HepG2 (cell line): ENCODE measurements around the gene OLFM3. TPM values are rescaled to one million over a fixed set of nuclear protein-coding genes. Genes with fewer than 3 reads are reported as not detected.

Experiments used
- ATAC-seq: fragments of 200-7000 bp; cut with Tn5 transposase; 3 replicates; pipeline ENCODE4 v1.9.1; 2020; ENCODE audit warnings: mild to moderate bottlenecking, moderate library complexity
- BruUV-seq: library from RNA; stranded (reverse); fragments of 400-500 nt; replicated peaks from 2 replicates; lab custom pipeline; 2021; lab: Mats Ljungman, UMichigan
- CTCF ChIA-PET: fragments of 300-600 bp; formaldehyde crosslinking; extraction: SDS; loops from one replicate; lab custom pipeline; 2021; ENCODE audit warnings: low total read pairs, inconsistent platforms, low intra/inter-chr PET ratio; lab: Yijun Ruan, JAX
- POLR2A ChIA-PET: fragments of 350-600 bp; sonication (Branson Sonifier 250); formaldehyde crosslinking; loops from one replicate; lab custom pipeline; 2020; ENCODE audit warnings: antibody characterized with exemption, inconsistent platforms; lab: Yijun Ruan, JAX
- DNase-seq: peaks from one replicate; pipeline ENCODE4 v3.0.0-alpha.2; 2015; ENCODE audit warnings: low spot score
- FAIRE-seq: peaks from 3 replicates; lab custom pipeline; 2011; peaks lifted over from hg19 to GRCh38; lab: Jason Lieb, UNC
- H2AFZ ChIP-seq: one replicate; pipeline ENCODE4 v1.6.1; 2011; ENCODE audit warnings: low read length, inconsistent platforms
- H3K27ac ChIP-seq: fragments of 300-600 bp; 3 replicates; pipeline ENCODE4 v1.8.0; 2011; ENCODE audit warnings: mixed run types, mild to moderate bottlenecking, mixed read lengths, low read length, inconsistent platforms; ENCODE audit not compliant: insufficient read depth; ENCODE audit errors: extremely low read length
- H3K27me3 ChIP-seq, 2 experiments: fragments of 200-600 bp in 1 of 2; 2 replicates in 1 of 2; 3 replicates in 1 of 2; pipeline versions ENCODE4 v1.6.0 to v1.8.0; 2011; ENCODE audit warnings: low read length in 2 of 2, mild to moderate bottlenecking in 2 of 2, moderate library complexity in 2 of 2, inconsistent platforms in 1 of 2; ENCODE audit not compliant: insufficient read depth in 2 of 2, control insufficient read depth in 1 of 2
- H3K36me3 ChIP-seq, 2 experiments: fragments of 200-600 bp in 1 of 2; replicated peaks in 1 of 2; 2 replicates in 1 of 2; 3 replicates in 1 of 2; pipeline versions ENCODE4 v1.5.1 to v1.8.0; 2011; ENCODE audit warnings: low read length in 2 of 2, inconsistent platforms in 1 of 2; ENCODE audit not compliant: insufficient read depth in 2 of 2, control insufficient read depth in 1 of 2
- H3K4me1 ChIP-seq: 2 replicates; pipeline ENCODE4 v1.5.1; 2012; ENCODE audit warnings: low read length, inconsistent platforms; ENCODE audit not compliant: insufficient read depth
- H3K4me2 ChIP-seq: 2 replicates; pipeline ENCODE4 v1.6.0; 2011; ENCODE audit warnings: low read depth, low read length, inconsistent platforms
- H3K4me3 ChIP-seq, 3 experiments: fragments of 200-600 bp in 1 of 3; sonication (generic), shearing (Covaris generic) in 1 of 3; replicated peaks in 1 of 3; 2 replicates each; pipeline ENCODE4 v1.5.1; 2011 to 2016; ENCODE audit warnings: low read length in 3 of 3, inconsistent platforms in 2 of 3, low read depth in 2 of 3, mild to moderate bottlenecking in 2 of 3, control low read depth in 1 of 3, mixed read lengths in 1 of 3; ENCODE audit not compliant: insufficient read depth in 1 of 3
- H3K79me2 ChIP-seq: one replicate; pipeline ENCODE4 v1.6.1; 2011; ENCODE audit warnings: low read length, inconsistent platforms; ENCODE audit not compliant: insufficient read depth
- H3K9ac ChIP-seq: 2 replicates; pipeline ENCODE4 v1.6.0; 2011; ENCODE audit warnings: mild to moderate bottlenecking, low read depth, low read length, inconsistent platforms; ENCODE audit not compliant: insufficient read depth
- H3K9me3 ChIP-seq: 2 replicates; pipeline ENCODE4 v1.5.1; 2012; ENCODE audit warnings: mild to moderate bottlenecking, low read length
- H4K20me1 ChIP-seq: 2 replicates; pipeline ENCODE4 v1.6.0; 2011; ENCODE audit warnings: inconsistent platforms, mild to moderate bottlenecking, low read length, moderate library complexity; ENCODE audit not compliant: insufficient read depth
- ARNTL ChIP-seq: sonication (generic); formaldehyde crosslinking; IDR thresholded peaks from 2 replicates; pipeline ENCODE4 v1.4.0; 2020; ENCODE audit warnings: mild to moderate bottlenecking, missing genetic modification reagents
- HDAC2 ChIP-seq: sonication (generic); formaldehyde crosslinking; IDR thresholded peaks from 2 replicates; pipeline ENCODE4 v1.4.0; 2020; ENCODE audit warnings: missing genetic modification reagents
- HIVEP1 ChIP-seq: sonication (generic); formaldehyde crosslinking; IDR thresholded peaks from 2 replicates; pipeline ENCODE4 v1.4.0; 2020; ENCODE audit warnings: mild to moderate bottlenecking, missing genetic modification reagents
- NR2F1 ChIP-seq, 2 experiments: fragments of 450-650 bp in 1 of 2; formaldehyde crosslinking in 1 of 2; IDR thresholded peaks; 2 replicates each; pipeline versions ENCODE4 v1.5.0 to v1.6.1; 2016 to 2020; ENCODE audit warnings: mild to moderate bottlenecking in 1 of 2, missing compliant biosample characterization in 1 of 2, missing genetic modification reagents in 1 of 2, moderate library complexity in 1 of 2
- PPARG ChIP-seq: conservative IDR thresholded peaks from 2 replicates; pipeline ENCODE4 v1.6.1; 2016; ENCODE audit warnings: missing biosample characterization, missing genetic modification reagents
- RBM22 ChIP-seq: fragments of 200-400 bp; formaldehyde crosslinking; optimal IDR thresholded peaks from 2 replicates; pipeline ENCODE3; 2017; ENCODE audit warnings: mild to moderate bottlenecking, low read length, moderate library complexity
- RELA ChIP-seq: sonication (generic); formaldehyde crosslinking; IDR thresholded peaks from 2 replicates; pipeline ENCODE4 v1.4.0; 2020; ENCODE audit warnings: missing genetic modification reagents
- ZNF724P ChIP-seq: sonication (generic); formaldehyde crosslinking; IDR thresholded peaks from 2 replicates; pipeline ENCODE4 v1.8.0; 2022; ENCODE audit warnings: missing genetic modification reagents, borderline replicate concordance
- ZNF788 ChIP-seq: sonication (generic); formaldehyde crosslinking; IDR thresholded peaks from 2 replicates; pipeline ENCODE4 v1.5.0; 2020; ENCODE audit warnings: mild to moderate bottlenecking, missing genetic modification reagents, borderline replicate concordance
- WGBS: methylation state at CpG from one replicate; pipeline ENCODE4 v1.1.6; 2017; ENCODE audit warnings: low lambda C conversion rate; 5-methylcytosine and 5-hydroxymethylcytosine counted together
- in situ Hi-C: cut with HindIII; loops from 2 replicates; pipeline ENCODE4 v1.10.0; 2017; ENCODE audit warnings: low pct_unique_long_range_greater_than_20kb; ENCODE audit not compliant: extremely low pct_ligation_motif_present
- intact Hi-C: fragments of 100-400 bp; cut with micrococcal nuclease; formaldehyde crosslinking; loops from one replicate; pipeline ENCODE4 v1.10.0; 2022; ENCODE audit not compliant: unreplicated experiment
- polyA plus RNA-seq, 8 experiments: library from polyadenylated mRNA; depleted of rRNA in 3 of 8; stranded (reverse) in 7 of 8; unstranded in 1 of 8; fragments of >200 nt; fragmentation: Illumina TruSeq in 4 of 8; extraction: Trizol in 4 of 8; gene quantifications; 2 replicates each; pipeline versions ENCODE4 v1.2.1 to v1.2.3, GENCODE V29; 2011 to 2016; ENCODE audit warnings: low read depth in 4 of 8, missing spikeins in 1 of 8, mixed read lengths in 1 of 8; ENCODE audit not compliant: insufficient read depth in 1 of 8
- total RNA-seq, 5 experiments: library from RNA; depleted of rRNA; stranded (reverse); fragments of >200 nt; fragmentation: Illumina TruSeq; extraction: Trizol; gene quantifications; 2 replicates each; pipeline ENCODE4 v1.2.3, GENCODE V29; 2016; ENCODE audit warnings: low read depth in 1 of 5
- TF ChIP-seq, protein P1 (sequence below): sonication (generic); formaldehyde crosslinking; IDR thresholded peaks from 2 replicates; pipeline ENCODE4 v1.9.0; 2022; ENCODE audit warnings: missing genetic modification reagents, mild to moderate bottlenecking, borderline replicate concordance
- TF ChIP-seq, protein P2 (sequence below): IDR thresholded peaks from 2 replicates; pipeline ENCODE4 v1.6.1; 2016
- TF ChIP-seq, protein P3 (sequence below): sonication (generic); formaldehyde crosslinking; IDR thresholded peaks from 2 replicates; pipeline ENCODE4 v1.8.0; 2022; ENCODE audit warnings: missing genetic modification reagents, mild to moderate bottlenecking, moderate library complexity, borderline replicate concordance

OLFM3 gene
- total and polyA plus RNA-seq, 2 of the 13 experiments (the other 11 are each of a cell fraction or from before 2014, with no cell fraction given) = not detected

DNA sequence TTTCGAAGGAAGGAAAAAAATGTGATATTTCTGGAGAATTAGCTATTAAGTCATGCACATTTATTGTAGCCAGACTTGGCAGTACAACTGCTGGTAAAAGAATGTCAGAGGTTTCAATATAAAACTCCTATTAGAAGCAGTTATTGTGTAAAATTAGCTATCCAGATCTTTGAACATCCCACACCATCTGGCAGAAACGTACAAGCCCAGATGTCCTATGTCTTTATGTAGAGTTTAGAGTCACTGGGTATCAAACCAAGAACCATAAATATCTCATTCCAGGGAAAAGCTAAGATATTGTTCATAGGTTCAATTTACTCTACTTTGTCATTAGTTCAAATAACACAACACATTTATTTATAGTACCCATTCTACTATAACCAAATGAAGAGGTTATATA, 31.4 kb downstream of the OLFM3 start:
- ATAC-seq = no peak
- CTCF ChIA-PET = no interaction called here
- no peak overlapping the region for H2AFZ ChIP-seq

More for the DNA sequence above, 31.4 kb downstream of the OLFM3 start:
- FAIRE-seq (no peak), DNase-seq (no peak)
- intact Hi-C loops = no loop called here
- H3K9me3 ChIP-seq = no peaks in the 10 kb centered on the region
- no peak overlapping the region for H3K4me3 ChIP-seq
- H3K79me2 ChIP-seq = no peaks in the 10 kb centered on the region
- H3K9ac ChIP-seq = no peak overlapping the region
- POLR2A ChIA-PET = no interaction called here
- TF ChIP-seq HDAC2 (CRISPR knock-in tag) = no peak
- TF ChIP-seq, protein P1, sequence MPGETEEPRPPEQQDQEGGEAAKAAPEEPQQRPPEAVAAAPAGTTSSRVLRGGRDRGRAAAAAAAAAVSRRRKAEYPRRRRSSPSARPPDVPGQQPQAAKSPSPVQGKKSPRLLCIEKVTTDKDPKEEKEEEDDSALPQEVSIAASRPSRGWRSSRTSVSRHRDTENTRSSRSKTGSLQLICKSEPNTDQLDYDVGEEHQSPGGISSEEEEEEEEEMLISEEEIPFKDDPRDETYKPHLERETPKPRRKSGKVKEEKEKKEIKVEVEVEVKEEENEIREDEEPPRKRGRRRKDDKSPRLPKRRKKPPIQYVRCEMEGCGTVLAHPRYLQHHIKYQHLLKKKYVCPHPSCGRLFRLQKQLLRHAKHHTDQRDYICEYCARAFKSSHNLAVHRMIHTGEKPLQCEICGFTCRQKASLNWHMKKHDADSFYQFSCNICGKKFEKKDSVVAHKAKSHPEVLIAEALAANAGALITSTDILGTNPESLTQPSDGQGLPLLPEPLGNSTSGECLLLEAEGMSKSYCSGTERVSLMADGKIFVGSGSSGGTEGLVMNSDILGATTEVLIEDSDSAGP (CRISPR knock-in tag) = no peak
- TF ChIP-seq ZNF724P (CRISPR knock-in tag) = no peak
- no peak for TF ChIP-seq PPARG (CRISPR knock-in tag)
- no peak for TF ChIP-seq NR2F1 (CRISPR knock-in tag; IDR thresholded peaks at IDR 0.05)
- TF ChIP-seq ZNF788 (CRISPR knock-in tag) = no peak
- TF ChIP-seq RELA (CRISPR knock-in tag) = no peak
- no peak for TF ChIP-seq RBM22
- no peak for TF ChIP-seq HIVEP1 (CRISPR knock-in tag)
- TF ChIP-seq, protein P2, sequence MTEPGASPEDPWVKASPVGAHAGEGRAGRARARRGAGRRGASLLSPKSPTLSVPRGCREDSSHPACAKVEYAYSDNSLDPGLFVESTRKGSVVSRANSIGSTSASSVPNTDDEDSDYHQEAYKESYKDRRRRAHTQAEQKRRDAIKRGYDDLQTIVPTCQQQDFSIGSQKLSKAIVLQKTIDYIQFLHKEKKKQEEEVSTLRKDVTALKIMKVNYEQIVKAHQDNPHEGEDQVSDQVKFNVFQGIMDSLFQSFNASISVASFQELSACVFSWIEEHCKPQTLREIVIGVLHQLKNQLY (CRISPR knock-in tag) = no peak
- TF ChIP-seq, protein P3, sequence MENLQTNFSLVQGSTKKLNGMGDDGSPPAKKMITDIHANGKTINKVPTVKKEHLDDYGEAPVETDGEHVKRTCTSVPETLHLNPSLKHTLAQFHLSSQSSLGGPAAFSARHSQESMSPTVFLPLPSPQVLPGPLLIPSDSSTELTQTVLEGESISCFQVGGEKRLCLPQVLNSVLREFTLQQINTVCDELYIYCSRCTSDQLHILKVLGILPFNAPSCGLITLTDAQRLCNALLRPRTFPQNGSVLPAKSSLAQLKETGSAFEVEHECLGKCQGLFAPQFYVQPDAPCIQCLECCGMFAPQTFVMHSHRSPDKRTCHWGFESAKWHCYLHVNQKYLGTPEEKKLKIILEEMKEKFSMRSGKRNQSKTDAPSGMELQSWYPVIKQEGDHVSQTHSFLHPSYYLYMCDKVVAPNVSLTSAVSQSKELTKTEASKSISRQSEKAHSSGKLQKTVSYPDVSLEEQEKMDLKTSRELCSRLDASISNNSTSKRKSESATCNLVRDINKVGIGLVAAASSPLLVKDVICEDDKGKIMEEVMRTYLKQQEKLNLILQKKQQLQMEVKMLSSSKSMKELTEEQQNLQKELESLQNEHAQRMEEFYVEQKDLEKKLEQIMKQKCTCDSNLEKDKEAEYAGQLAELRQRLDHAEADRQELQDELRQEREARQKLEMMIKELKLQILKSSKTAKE (CRISPR knock-in tag) = no peak
- no peak for TF ChIP-seq ARNTL (CRISPR knock-in tag)
- no TSS peak for BruUV-seq
- no peak overlapping the region for H3K27ac ChIP-seq
- H3K4me1 ChIP-seq = no peaks in the 10 kb centered on the region
- H3K36me3 ChIP-seq = no peaks in the 10 kb centered on the region
- 5% methylated on average over 2 of the region's 2 CpGs for WGBS
- H4K20me1 ChIP-seq = no peaks in the 10 kb centered on the region
- in situ Hi-C loops = no loop called here
- H3K4me2 ChIP-seq = no peak overlapping the region
- no peaks in the 10 kb centered on the region for H3K27me3 ChIP-seq
